HepG2 (cell line): ENCODE data around the gene KCNJ6. TPM values are rescaled to one million over a fixed set of nuclear protein-coding genes. Genes with fewer than 3 reads are reported as not detected.

Experiments
- ATAC-seq: fragments of 200-7000 bp; cut with Tn5 transposase; 3 replicates; pipeline ENCODE4 v1.9.1; 2020; ENCODE audit warnings: mild to moderate bottlenecking, moderate library complexity
- BruUV-seq: library from RNA; stranded (reverse); fragments of 400-500 nt; replicated peaks from 2 replicates; lab custom pipeline; 2021; lab: Mats Ljungman, UMichigan
- CTCF ChIA-PET: fragments of 300-600 bp; formaldehyde crosslinking; extraction: SDS; loops from one replicate; lab custom pipeline; 2021; ENCODE audit warnings: low total read pairs, inconsistent platforms, low intra/inter-chr PET ratio; lab: Yijun Ruan, JAX
- POLR2A ChIA-PET: fragments of 350-600 bp; sonication (Branson Sonifier 250); formaldehyde crosslinking; loops from one replicate; lab custom pipeline; 2020; ENCODE audit warnings: antibody characterized with exemption, inconsistent platforms; lab: Yijun Ruan, JAX
- DNase-seq: peaks from one replicate; pipeline ENCODE4 v3.0.0-alpha.2; 2015; ENCODE audit warnings: low spot score
- FAIRE-seq: peaks from 3 replicates; lab custom pipeline; 2011; peaks lifted over from hg19 to GRCh38; lab: Jason Lieb, UNC
- H2AFZ ChIP-seq: one replicate; pipeline ENCODE4 v1.6.1; 2011; ENCODE audit warnings: low read length, inconsistent platforms
- H3K27ac ChIP-seq: fragments of 300-600 bp; 3 replicates; pipeline ENCODE4 v1.8.0; 2011; ENCODE audit warnings: mixed run types, mild to moderate bottlenecking, mixed read lengths, low read length, inconsistent platforms; ENCODE audit not compliant: insufficient read depth; ENCODE audit errors: extremely low read length
- H3K27me3 ChIP-seq, 2 experiments: fragments of 200-600 bp in 1 of 2; 2 replicates in 1 of 2; 3 replicates in 1 of 2; pipeline versions ENCODE4 v1.6.0 to v1.8.0; 2011; ENCODE audit warnings: low read length in 2 of 2, mild to moderate bottlenecking in 2 of 2, moderate library complexity in 2 of 2, inconsistent platforms in 1 of 2; ENCODE audit not compliant: insufficient read depth in 2 of 2, control insufficient read depth in 1 of 2
- H3K36me3 ChIP-seq, 2 experiments: fragments of 200-600 bp in 1 of 2; replicated peaks in 1 of 2; 2 replicates in 1 of 2; 3 replicates in 1 of 2; pipeline versions ENCODE4 v1.5.1 to v1.8.0; 2011; ENCODE audit warnings: low read length in 2 of 2, inconsistent platforms in 1 of 2; ENCODE audit not compliant: insufficient read depth in 2 of 2, control insufficient read depth in 1 of 2
- H3K4me1 ChIP-seq: 2 replicates; pipeline ENCODE4 v1.5.1; 2012; ENCODE audit warnings: low read length, inconsistent platforms; ENCODE audit not compliant: insufficient read depth
- H3K4me2 ChIP-seq: 2 replicates; pipeline ENCODE4 v1.6.0; 2011; ENCODE audit warnings: low read depth, low read length, inconsistent platforms
- H3K4me3 ChIP-seq, 3 experiments: fragments of 200-600 bp in 1 of 3; sonication (generic), shearing (Covaris generic) in 1 of 3; replicated peaks in 1 of 3; 2 replicates each; pipeline ENCODE4 v1.5.1; 2011 to 2016; ENCODE audit warnings: low read length in 3 of 3, inconsistent platforms in 2 of 3, low read depth in 2 of 3, mild to moderate bottlenecking in 2 of 3, control low read depth in 1 of 3, mixed read lengths in 1 of 3; ENCODE audit not compliant: insufficient read depth in 1 of 3
- H3K79me2 ChIP-seq: one replicate; pipeline ENCODE4 v1.6.1; 2011; ENCODE audit warnings: low read length, inconsistent platforms; ENCODE audit not compliant: insufficient read depth
- H3K9ac ChIP-seq: 2 replicates; pipeline ENCODE4 v1.6.0; 2011; ENCODE audit warnings: mild to moderate bottlenecking, low read depth, low read length, inconsistent platforms; ENCODE audit not compliant: insufficient read depth
- H3K9me3 ChIP-seq: 2 replicates; pipeline ENCODE4 v1.5.1; 2012; ENCODE audit warnings: mild to moderate bottlenecking, low read length
- H4K20me1 ChIP-seq: 2 replicates; pipeline ENCODE4 v1.6.0; 2011; ENCODE audit warnings: inconsistent platforms, mild to moderate bottlenecking, low read length, moderate library complexity; ENCODE audit not compliant: insufficient read depth
- DRAP1 ChIP-seq: IDR thresholded peaks from 2 replicates; pipeline ENCODE4 v1.6.1; 2016; ENCODE audit warnings: missing genetic modification reagents, missing compliant biosample characterization
- GATAD2A ChIP-seq: IDR thresholded peaks from 2 replicates; pipeline ENCODE4 v1.6.1; 2016
- NPAS2 ChIP-seq: sonication (generic); formaldehyde crosslinking; IDR thresholded peaks from 2 replicates; pipeline ENCODE4 v1.8.0; 2022; ENCODE audit warnings: mild to moderate bottlenecking, missing genetic modification reagents, borderline replicate concordance
- POLR2AphosphoS5 ChIP-seq: IDR thresholded peaks from 2 replicates; pipeline ENCODE4 v1.6.1; 2012; ENCODE audit warnings: low read depth, low read length
- ZBTB25 ChIP-seq: IDR thresholded peaks from 2 replicates; pipeline ENCODE4 v1.6.1; 2018; ENCODE audit warnings: missing genetic modification reagents
- ZNF329 ChIP-seq: sonication (generic); formaldehyde crosslinking; IDR thresholded peaks from 2 replicates; pipeline ENCODE4 v1.9.0; 2021; ENCODE audit warnings: low read depth, mild to moderate bottlenecking, missing genetic modification reagents
- ZNF646 ChIP-seq: sonication (generic); formaldehyde crosslinking; IDR thresholded peaks from 2 replicates; pipeline ENCODE4 v1.9.0; 2021; ENCODE audit warnings: mild to moderate bottlenecking, missing genetic modification reagents
- ZNF672 ChIP-seq: sonication (generic); formaldehyde crosslinking; IDR thresholded peaks from 2 replicates; pipeline ENCODE4 v1.8.1; 2022; ENCODE audit warnings: missing genetic modification reagents
- WGBS: methylation state at CpG from one replicate; pipeline ENCODE4 v1.1.6; 2017; ENCODE audit warnings: low lambda C conversion rate; 5-methylcytosine and 5-hydroxymethylcytosine counted together
- in situ Hi-C: cut with HindIII; loops from 2 replicates; pipeline ENCODE4 v1.10.0; 2017; ENCODE audit warnings: low pct_unique_long_range_greater_than_20kb; ENCODE audit not compliant: extremely low pct_ligation_motif_present
- intact Hi-C: fragments of 100-400 bp; cut with micrococcal nuclease; formaldehyde crosslinking; loops from one replicate; pipeline ENCODE4 v1.10.0; 2022; ENCODE audit not compliant: unreplicated experiment
- polyA plus RNA-seq, 8 experiments: library from polyadenylated mRNA; depleted of rRNA in 3 of 8; stranded (reverse) in 7 of 8; unstranded in 1 of 8; fragments of >200 nt; fragmentation: Illumina TruSeq in 4 of 8; extraction: Trizol in 4 of 8; gene quantifications; 2 replicates each; pipeline versions ENCODE4 v1.2.1 to v1.2.3, GENCODE V29; 2011 to 2016; ENCODE audit warnings: low read depth in 4 of 8, missing spikeins in 1 of 8, mixed read lengths in 1 of 8; ENCODE audit not compliant: insufficient read depth in 1 of 8
- total RNA-seq, 5 experiments: library from RNA; depleted of rRNA; stranded (reverse); fragments of >200 nt; fragmentation: Illumina TruSeq; extraction: Trizol; gene quantifications; 2 replicates each; pipeline ENCODE4 v1.2.3, GENCODE V29; 2016; ENCODE audit warnings: low read depth in 1 of 5
- TF ChIP-seq, protein P1 (sequence below): sonication (generic); formaldehyde crosslinking; IDR thresholded peaks from 2 replicates; pipeline ENCODE4 v1.8.1; 2023; ENCODE audit warnings: mild to moderate bottlenecking, missing genetic modification reagents

Gene KCNJ6
- total and polyA plus RNA-seq, 2 of the 13 experiments (the other 11 are each of a cell fraction or from before 2014, with no cell fraction given) = not detected

DNA sequence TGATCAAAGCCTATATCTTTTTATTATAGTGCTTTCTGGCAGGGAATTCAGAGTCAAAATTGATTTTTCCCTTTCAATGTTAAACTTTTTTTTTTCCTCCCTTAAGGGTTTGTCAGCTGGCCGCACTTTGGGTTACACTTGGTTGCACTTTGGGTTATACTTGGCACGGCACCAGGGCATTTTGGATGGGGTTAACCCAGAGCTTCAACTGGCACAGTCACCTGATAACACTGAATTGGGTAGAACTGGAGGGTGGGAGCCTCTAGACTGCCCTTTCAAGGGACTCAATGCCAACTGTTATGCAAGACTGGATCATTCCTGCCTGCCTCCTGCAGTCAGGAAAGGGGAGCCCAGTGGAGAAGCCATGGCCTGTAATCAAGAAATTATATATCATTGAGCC, 211.5 kb downstream of the KCNJ6 start:
- BruUV-seq = no TSS peak
- TF ChIP-seq GATAD2A = no peak
- TF ChIP-seq ZNF672 = no peak

DNA sequence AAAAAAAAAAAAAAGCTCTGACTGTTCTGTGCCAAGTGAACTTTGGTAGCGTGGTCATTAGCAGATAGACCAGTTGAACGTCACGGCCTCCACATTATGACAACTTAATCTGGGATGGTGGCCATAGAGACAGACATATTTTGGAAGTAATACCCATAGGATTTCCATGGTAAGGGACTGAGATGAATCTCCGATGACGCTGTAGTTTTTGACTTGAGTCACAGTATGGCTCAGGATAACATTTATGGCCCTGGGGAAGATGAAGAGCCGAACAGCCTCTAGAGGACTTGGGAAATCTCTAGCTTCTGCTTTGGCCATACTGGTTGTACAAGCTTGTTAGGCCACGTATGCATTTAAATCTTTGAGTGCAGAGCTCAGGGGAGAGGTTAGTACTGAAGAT, 214.0 kb downstream of the KCNJ6 start:
- CTCF ChIA-PET = no interaction called here
- H3K9me3 ChIP-seq = no peaks in the 10 kb centered on the region
- intact Hi-C loops (no loop called here), in situ Hi-C loops (loop anchor here (25.0 kb wide), 1 partner anchor 660 kb away; no protein-coding TSS in a partner anchor)
- H3K9ac ChIP-seq = no peak overlapping the region
- DNase-seq (no peak), ATAC-seq (no peak), FAIRE-seq (no peak)
- no peak overlapping the region for H2AFZ ChIP-seq
- H3K4me1 ChIP-seq = no peaks in the 10 kb centered on the region
- no peaks in the 10 kb centered on the region for H3K36me3 ChIP-seq
- H3K79me2 ChIP-seq = no peaks in the 10 kb centered on the region
- BruUV-seq = no TSS peak
- no peak overlapping the region for H3K4me2 ChIP-seq
- POLR2A ChIA-PET = no interaction called here
- H3K27ac ChIP-seq = no peak overlapping the region
- no peak overlapping the region for H3K4me3 ChIP-seq
- H4K20me1 ChIP-seq = no peaks in the 10 kb centered on the region
- 35% methylated on average over 7 of the region's 7 CpGs for WGBS
- H3K27me3 ChIP-seq = no peaks in the 10 kb centered on the region
- TF ChIP-seq ZNF646 (CRISPR knock-in tag) = no peak
- no peak for TF ChIP-seq ZBTB25
- no peak for TF ChIP-seq ZNF329
- no peak for TF ChIP-seq DRAP1 (CRISPR knock-in tag)
- no peak for TF ChIP-seq NPAS2 (CRISPR knock-in tag)
- no peak for TF ChIP-seq POLR2AphosphoS5
- TF ChIP-seq, protein P1, sequence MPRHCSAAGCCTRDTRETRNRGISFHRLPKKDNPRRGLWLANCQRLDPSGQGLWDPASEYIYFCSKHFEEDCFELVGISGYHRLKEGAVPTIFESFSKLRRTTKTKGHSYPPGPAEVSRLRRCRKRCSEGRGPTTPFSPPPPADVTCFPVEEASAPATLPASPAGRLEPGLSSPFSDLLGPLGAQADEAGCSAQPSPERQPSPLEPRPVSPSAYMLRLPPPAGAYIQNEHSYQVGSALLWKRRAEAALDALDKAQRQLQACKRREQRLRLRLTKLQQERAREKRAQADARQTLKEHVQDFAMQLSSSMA = no peak

More for the DNA sequence above, 211.5 kb downstream of the KCNJ6 start:
- in situ Hi-C loops (loop anchor here (25.0 kb wide), 1 partner anchor 658 kb away; no protein-coding TSS in a partner anchor), intact Hi-C loops (no loop called here)
- no peaks in the 10 kb centered on the region for H3K4me1 ChIP-seq
- no peak overlapping the region for H2AFZ ChIP-seq
- H3K9me3 ChIP-seq = no peaks in the 10 kb centered on the region
- ATAC-seq (no peak), DNase-seq (no peak), FAIRE-seq (no peak)
- CTCF ChIA-PET = no interaction called here
- H3K36me3 ChIP-seq = no peaks in the 10 kb centered on the region
- 31% methylated on average over 2 of the region's 2 CpGs for WGBS
- H3K4me2 ChIP-seq = no peak overlapping the region
- H3K4me3 ChIP-seq = no peak overlapping the region
- POLR2A ChIA-PET = no interaction called here
- H3K27ac ChIP-seq = no peak overlapping the region
- H3K79me2 ChIP-seq = no peaks in the 10 kb centered on the region
- H4K20me1 ChIP-seq = no peaks in the 10 kb centered on the region
- no peaks in the 10 kb centered on the region for H3K27me3 ChIP-seq
- H3K9ac ChIP-seq = no peak overlapping the region
